AG04450 (cell line): ENCODE results near the gene SEPHS2. TPM values are rescaled to one million over a fixed set of nuclear protein-coding genes. Genes with fewer than 3 reads are reported as not detected.

ENCODE experiments used
- CTCF ChIA-PET: fragments of 300-600, 350-600 bp; formaldehyde crosslinking; extraction: SDS; loops from one replicate; lab custom pipeline; 2022; ENCODE audit warnings: antibody characterized with exemption, inconsistent platforms; lab: Charles Lee
- POLR2A ChIA-PET: fragments of 350-600 bp; formaldehyde crosslinking; extraction: SDS; loops from one replicate; lab custom pipeline; 2021; ENCODE audit warnings: antibody characterized with exemption, inconsistent platforms; lab: Yijun Ruan, JAX
- DNase-seq: peaks from one replicate; pipeline ENCODE4 v3.0.0-alpha.2; 2011; ENCODE audit warnings: low read depth, low spot score
- H3K27ac ChIP-seq: one replicate; pipeline ENCODE4 v1.5.1; 2012; ENCODE audit warnings: low read depth, low read length, control low read depth
- H3K27me3 ChIP-seq: one replicate; pipeline ENCODE4 v1.6.0; 2012; ENCODE audit warnings: low read length; ENCODE audit not compliant: control insufficient read depth, insufficient read depth
- H3K4me3 ChIP-seq: 2 replicates; pipeline ENCODE4 v1.5.1; 2011; ENCODE audit warnings: mild to moderate bottlenecking, low read depth, low read length, control low read depth
- H3K9me3 ChIP-seq: 2 replicates; pipeline ENCODE4 v1.5.1; 2012; ENCODE audit warnings: low read length; ENCODE audit not compliant: control insufficient read depth, insufficient read depth
- polyA plus RNA-seq: library from polyadenylated mRNA; depleted of rRNA; stranded (reverse); fragments of >200 nt; gene quantifications from 2 replicates; pipeline ENCODE4 v1.2.3, GENCODE V29; 2011
- TF ChIP-seq, protein P1 (sequence below): IDR thresholded peaks from 2 replicates; pipeline ENCODE4 v1.5.1; 2011; ENCODE audit warnings: low read depth, low read length, control low read depth, inconsistent platforms

The SEPHS2 gene
- polyA plus RNA-seq, 1 experiment: 47.1 TPM

- CTCF ChIA-PET: no interaction called here
- POLR2A ChIA-PET: interaction anchor here (0.7 kb wide), 1 partner anchor 482 kb away, joined by 4 read pairs; no protein-coding TSS in a partner anchor
Observed at GRCh38 chr16:30476991-30477390, 31.3 kb upstream of the SEPHS2 start.

DNA sequence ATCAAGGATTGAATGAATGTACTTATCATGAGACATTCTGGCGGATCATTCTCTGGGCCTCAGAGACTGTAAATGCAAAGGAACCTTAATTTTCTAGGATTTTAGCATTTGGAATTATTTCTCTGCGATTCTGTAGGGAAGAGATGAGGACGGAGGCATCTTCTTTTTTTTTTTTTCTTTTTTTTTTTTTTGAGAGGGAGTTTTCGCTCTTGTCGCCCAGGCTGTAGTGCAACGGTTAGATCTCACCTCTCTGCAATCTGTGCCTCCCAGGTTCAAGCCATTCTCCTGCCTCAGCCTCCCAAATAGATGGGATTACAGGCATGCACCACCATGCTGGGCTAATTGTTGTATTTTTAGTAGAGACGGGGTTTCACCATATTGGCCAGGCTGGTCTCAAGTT lies 29.0 kb upstream of the SEPHS2 start:
- TF ChIP-seq, protein P1, sequence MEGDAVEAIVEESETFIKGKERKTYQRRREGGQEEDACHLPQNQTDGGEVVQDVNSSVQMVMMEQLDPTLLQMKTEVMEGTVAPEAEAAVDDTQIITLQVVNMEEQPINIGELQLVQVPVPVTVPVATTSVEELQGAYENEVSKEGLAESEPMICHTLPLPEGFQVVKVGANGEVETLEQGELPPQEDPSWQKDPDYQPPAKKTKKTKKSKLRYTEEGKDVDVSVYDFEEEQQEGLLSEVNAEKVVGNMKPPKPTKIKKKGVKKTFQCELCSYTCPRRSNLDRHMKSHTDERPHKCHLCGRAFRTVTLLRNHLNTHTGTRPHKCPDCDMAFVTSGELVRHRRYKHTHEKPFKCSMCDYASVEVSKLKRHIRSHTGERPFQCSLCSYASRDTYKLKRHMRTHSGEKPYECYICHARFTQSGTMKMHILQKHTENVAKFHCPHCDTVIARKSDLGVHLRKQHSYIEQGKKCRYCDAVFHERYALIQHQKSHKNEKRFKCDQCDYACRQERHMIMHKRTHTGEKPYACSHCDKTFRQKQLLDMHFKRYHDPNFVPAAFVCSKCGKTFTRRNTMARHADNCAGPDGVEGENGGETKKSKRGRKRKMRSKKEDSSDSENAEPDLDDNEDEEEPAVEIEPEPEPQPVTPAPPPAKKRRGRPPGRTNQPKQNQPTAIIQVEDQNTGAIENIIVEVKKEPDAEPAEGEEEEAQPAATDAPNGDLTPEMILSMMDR: no peak
- CTCF ChIA-PET: no interaction called here

More at GRCh38 chr16:30476991-30477390, 31.3 kb upstream of the SEPHS2 start:
- H3K27me3 ChIP-seq: peaks cover 58% of the 10 kb centered on the region
- no peak overlapping the region for H3K27ac ChIP-seq
- no peak for DNase-seq
- peaks cover 3% of the 10 kb centered on the region; the same call in 1 of the 2 replicates for H3K9me3 ChIP-seq
- TF ChIP-seq, protein P1: no peak
- H3K4me3 ChIP-seq: no peak overlapping the region

DNA sequence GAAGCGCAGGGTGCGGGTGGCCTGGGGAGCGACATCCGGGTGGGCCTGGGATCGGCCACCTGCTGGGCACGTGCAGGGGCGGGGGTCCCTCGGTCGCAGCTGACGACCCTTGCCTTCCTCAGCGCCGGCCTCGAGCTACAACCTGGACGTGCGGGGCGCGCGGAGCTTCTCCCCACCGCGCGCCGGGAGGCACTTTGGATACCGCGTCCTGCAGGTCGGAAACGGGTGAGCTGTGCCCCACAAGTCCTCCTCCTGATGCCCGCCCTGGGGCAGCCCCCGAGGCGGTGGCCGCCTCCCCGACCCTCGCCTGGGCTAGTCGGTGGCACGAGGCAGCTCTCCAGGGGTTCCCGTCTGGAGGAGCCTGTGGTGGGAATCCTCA lies 28.4 kb upstream of the SEPHS2 start:
- no peak overlapping the region for H3K4me3 ChIP-seq
- peaks cover 3% of the 10 kb centered on the region; the same call in 1 of the 2 replicates for H3K9me3 ChIP-seq
- POLR2A ChIA-PET: interaction anchor here (0.6 kb wide), 1 partner anchor 1990 kb away, joined by 3 read pairs; no protein-coding TSS in a partner anchor
- peaks cover 50% of the 10 kb centered on the region for H3K27me3 ChIP-seq
- CTCF ChIA-PET: no interaction called here
- no peak for DNase-seq
- TF ChIP-seq, protein P1: no peak
- no peak overlapping the region for H3K27ac ChIP-seq

More for the DNA sequence above, 29.0 kb upstream of the SEPHS2 start:
- POLR2A ChIA-PET: no interaction called here
- DNase-seq: no peak
- H3K9me3 ChIP-seq: peaks cover 3% of the 10 kb centered on the region; the same call in 1 of the 2 replicates
- no peak overlapping the region for H3K27ac ChIP-seq
- no peak overlapping the region for H3K4me3 ChIP-seq
- H3K27me3 ChIP-seq: peaks cover 51% of the 10 kb centered on the region

- peaks cover 3% of the 10 kb centered on the region; the same call in 1 of the 2 replicates for H3K9me3 ChIP-seq
- ChIA-PET CTCF (no interaction called here), POLR2A (interaction anchor here (0.6 kb wide), 1 partner anchor 1989 kb away, joined by 3 read pairs; no protein-coding TSS in a partner anchor)
- TF ChIP-seq, protein P1: no peak
- peaks cover 45% of the 10 kb centered on the region for H3K27me3 ChIP-seq
- no peak overlapping the region for H3K27ac ChIP-seq
- H3K4me3 ChIP-seq: no peak overlapping the region
- DNase-seq: no peak
Observed at GRCh38 chr16:30473231-30474073, 27.8 kb upstream of the SEPHS2 start.
